Neural cell (in vitro differentiated cells): ENCODE data around the gene NAMPT. TPM values are rescaled to one million over a fixed set of nuclear protein-coding genes. Genes with fewer than 3 reads are reported as not detected.

ENCODE experiments used
- H2AFZ ChIP-seq: fragments of 200-600, 300-800 bp; sonication (generic), shearing (Covaris generic); 2 replicates; pipeline ENCODE4 v1.6.0; 2014; ENCODE audit warnings: low read depth, mild to moderate bottlenecking, antibody characterized with exemption, low read length, moderate library complexity
- H3F3A ChIP-seq: fragments of 200-600 bp; shearing (Covaris generic); 2 replicates; pipeline ENCODE4 v1.6.1; 2016; ENCODE audit warnings: mild to moderate bottlenecking, moderate library complexity, mixed read lengths, antibody characterized with exemption, low read length; ENCODE audit not compliant: insufficient read depth, poor library complexity, severe bottlenecking
- H3K27ac ChIP-seq: fragments of 200-600, 300-800 bp; sonication (generic), shearing (Covaris generic); 2 replicates; pipeline ENCODE4 v1.5.1; 2014; ENCODE audit warnings: mild to moderate bottlenecking, low read length, moderate library complexity
- H3K27me3 ChIP-seq: fragments of 300-800, 200-600 bp; sonication (generic), shearing (Covaris generic); 2 replicates; pipeline ENCODE4 v1.6.0; 2014; ENCODE audit warnings: mild to moderate bottlenecking, low read depth, low read length, moderate library complexity; ENCODE audit not compliant: insufficient read depth
- H3K36me3 ChIP-seq: fragments of 300-800, 200-600 bp; sonication (generic), shearing (Covaris generic); 2 replicates; pipeline ENCODE4 v1.5.1; 2014; ENCODE audit warnings: mild to moderate bottlenecking, antibody characterized with exemption, low read length, moderate library complexity; ENCODE audit not compliant: insufficient read depth
- H3K4me2 ChIP-seq: fragments of 300-800, 200-600 bp; sonication (generic), shearing (Covaris generic); 2 replicates; pipeline ENCODE4 v1.6.0; 2014; ENCODE audit warnings: mild to moderate bottlenecking, low read length
- H3K4me3 ChIP-seq: fragments of 300-800, 200-600 bp; sonication (generic), shearing (Covaris generic); 2 replicates; pipeline ENCODE4 v1.5.1; 2014; ENCODE audit warnings: mild to moderate bottlenecking, low read length, moderate library complexity
- H3K79me2 ChIP-seq: fragments of 200-600 bp; shearing (Covaris generic); replicated peaks from 2 replicates; pipeline ENCODE4 v1.6.0; 2014; ENCODE audit warnings: mild to moderate bottlenecking, low read length, moderate library complexity; ENCODE audit not compliant: insufficient read depth
- H3K9ac ChIP-seq: fragments of 300-800, 200-600 bp; sonication (generic), shearing (Covaris generic); 2 replicates; pipeline ENCODE4 v1.6.1; 2016; ENCODE audit warnings: mild to moderate bottlenecking, low read length, mixed read lengths
- H3K9me2 ChIP-seq: fragments of 200-600 bp; shearing (Covaris generic); 2 replicates; pipeline ENCODE4 v1.6.1; 2016; ENCODE audit warnings: mild to moderate bottlenecking, low read length, mixed read lengths; ENCODE audit not compliant: insufficient read depth
- H3K9me3 ChIP-seq: fragments of 200-600, 300-800 bp; sonication (generic), shearing (Covaris generic); 2 replicates; pipeline ENCODE4 v1.6.1; 2016; ENCODE audit warnings: mild to moderate bottlenecking, mixed run types, low read length, moderate library complexity, mixed read lengths
- H4K20me1 ChIP-seq: fragments of 200-600 bp; shearing (Covaris generic); 2 replicates; pipeline ENCODE4 v1.6.1; 2016; ENCODE audit warnings: mild to moderate bottlenecking, mixed run types; ENCODE audit not compliant: insufficient read depth
- MXI1 ChIP-seq: fragments of 450-650 bp; conservative IDR thresholded peaks from 2 replicates; pipeline ENCODE4 v1.6.1; 2014; ENCODE audit warnings: antibody characterized with exemption, mild to moderate bottlenecking; ENCODE audit not compliant: poor library complexity, severe bottlenecking
- POLR2AphosphoS5 ChIP-seq: IDR thresholded peaks from 2 replicates; pipeline ENCODE4 v1.6.1; 2012
- REST ChIP-seq: IDR thresholded peaks from 2 replicates; pipeline ENCODE4 v1.6.1; 2012; ENCODE audit warnings: borderline replicate concordance
- SMC3 ChIP-seq: fragments of 450-650 bp; conservative IDR thresholded peaks from 2 replicates; pipeline ENCODE4 v1.6.1; 2014; ENCODE audit warnings: antibody characterized with exemption, mild to moderate bottlenecking, moderate library complexity; ENCODE audit not compliant: poor library complexity
- TAF1 ChIP-seq: IDR thresholded peaks from 2 replicates; pipeline ENCODE4 v1.6.1; 2012; ENCODE audit warnings: low read depth
- polyA plus RNA-seq: library from polyadenylated mRNA; depleted of rRNA; stranded (reverse); fragments of >200 nt; gene quantifications from 2 replicates; pipeline ENCODE4 v1.2.3, GENCODE V29; 2014
- TF ChIP-seq, protein P1 (sequence below): fragments of 450-650 bp; IDR thresholded peaks from 2 replicates; pipeline ENCODE4 v1.5.1; 2014; ENCODE audit warnings: antibody characterized with exemption, mild to moderate bottlenecking, moderate library complexity; ENCODE audit not compliant: poor library complexity, severe bottlenecking

NAMPT gene
- polyA plus RNA-seq, 1 donor from 2014 or later: 34.0 TPM

GRCh38 chr7:106270122-106270977 lies 14.4 kb downstream of the NAMPT start:
- Histone ChIP-seq H3F3A (no peaks in the 10 kb centered on the region), H2AFZ (no peak overlapping the region), H3K36me3 (no peaks in the 10 kb centered on the region), H3K79me2 (no peaks in the 10 kb centered on the region), H3K27ac (no peak overlapping the region), H3K4me2 (no peak overlapping the region), H3K9me2 (no peaks in the 10 kb centered on the region), H3K27me3 (no peaks in the 10 kb centered on the region), H4K20me1 (no peaks in the 10 kb centered on the region), H3K4me3 (no peak overlapping the region), H3K9me3 (no peaks in the 10 kb centered on the region), H3K9ac (no peak overlapping the region)
- TF ChIP-seq, protein P1, sequence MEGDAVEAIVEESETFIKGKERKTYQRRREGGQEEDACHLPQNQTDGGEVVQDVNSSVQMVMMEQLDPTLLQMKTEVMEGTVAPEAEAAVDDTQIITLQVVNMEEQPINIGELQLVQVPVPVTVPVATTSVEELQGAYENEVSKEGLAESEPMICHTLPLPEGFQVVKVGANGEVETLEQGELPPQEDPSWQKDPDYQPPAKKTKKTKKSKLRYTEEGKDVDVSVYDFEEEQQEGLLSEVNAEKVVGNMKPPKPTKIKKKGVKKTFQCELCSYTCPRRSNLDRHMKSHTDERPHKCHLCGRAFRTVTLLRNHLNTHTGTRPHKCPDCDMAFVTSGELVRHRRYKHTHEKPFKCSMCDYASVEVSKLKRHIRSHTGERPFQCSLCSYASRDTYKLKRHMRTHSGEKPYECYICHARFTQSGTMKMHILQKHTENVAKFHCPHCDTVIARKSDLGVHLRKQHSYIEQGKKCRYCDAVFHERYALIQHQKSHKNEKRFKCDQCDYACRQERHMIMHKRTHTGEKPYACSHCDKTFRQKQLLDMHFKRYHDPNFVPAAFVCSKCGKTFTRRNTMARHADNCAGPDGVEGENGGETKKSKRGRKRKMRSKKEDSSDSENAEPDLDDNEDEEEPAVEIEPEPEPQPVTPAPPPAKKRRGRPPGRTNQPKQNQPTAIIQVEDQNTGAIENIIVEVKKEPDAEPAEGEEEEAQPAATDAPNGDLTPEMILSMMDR: no peak

- Histone ChIP-seq H2AFZ (no peak overlapping the region), H3K36me3 (no peaks in the 10 kb centered on the region), H3K4me2 (no peak overlapping the region), H3K9me3 (no peaks in the 10 kb centered on the region), H3F3A (no peaks in the 10 kb centered on the region), H3K9me2 (no peaks in the 10 kb centered on the region), H4K20me1 (no peaks in the 10 kb centered on the region), H3K79me2 (no peaks in the 10 kb centered on the region), H3K27me3 (no peaks in the 10 kb centered on the region), H3K27ac (no peak overlapping the region), H3K4me3 (no peak overlapping the region), H3K9ac (no peak overlapping the region)
- TF ChIP-seq MXI1 (no peak), TAF1 (no peak), POLR2AphosphoS5 (no peak), REST (no peak), SMC3 (no peak)
Measured at GRCh38 chr7:106269254-106269961, 15.4 kb downstream of the NAMPT start.

DNA sequence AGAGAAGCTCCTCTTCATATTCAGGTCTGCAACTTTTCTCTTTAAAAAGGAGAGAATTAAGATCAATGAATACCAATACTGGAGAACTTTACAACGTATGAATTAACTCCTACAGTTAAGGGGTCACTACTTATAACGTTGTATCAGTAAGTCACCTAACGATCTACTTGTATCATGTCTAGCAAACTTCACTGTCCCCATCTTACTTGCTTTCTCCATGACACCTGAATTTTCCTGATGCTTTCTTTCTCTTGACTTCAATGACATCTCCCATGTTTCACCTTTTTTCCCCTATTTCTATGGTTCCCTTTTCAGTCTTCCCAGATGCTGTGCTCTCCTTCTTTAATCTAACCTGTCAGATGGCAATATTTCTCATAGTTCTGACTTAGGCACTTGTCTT lies 19.6 kb downstream of the NAMPT start:
- Histone ChIP-seq H3K9ac (no peak overlapping the region), H3K27ac (no peak overlapping the region), H3F3A (no peaks in the 10 kb centered on the region), H3K79me2 (no peaks in the 10 kb centered on the region), H2AFZ (no peak overlapping the region), H3K4me2 (no peak overlapping the region), H4K20me1 (no peaks in the 10 kb centered on the region), H3K36me3 (peaks cover 3% of the 10 kb centered on the region), H3K9me2 (no peaks in the 10 kb centered on the region), H3K27me3 (no peaks in the 10 kb centered on the region), H3K9me3 (no peaks in the 10 kb centered on the region), H3K4me3 (no peak overlapping the region)
- TF ChIP-seq, protein P1: no peak
- TF ChIP-seq TAF1 (no peak), SMC3 (no peak)
